ENCODE measurements around the gene PVR.

The PVR gene

GRCh38 chr19:44645407-44646048 lies 1.8 kb downstream of the PVR start:
- Histone ChIP-seq H4K12ac (ENCODE audit: low read depth, low read length) (no peak overlapping the region), H2BK12ac (ENCODE audit: low read length) (no peak overlapping the region), H2BK5ac (ENCODE audit: low read depth, low read length, poor library complexity) (no peak overlapping the region), H3K4me3 (ENCODE audit: low read depth, low read length) (no peak overlapping the region), H3K4me2 (ENCODE audit: low read length) (no peak overlapping the region), H3K9ac (ENCODE audit: low read length) (no peak overlapping the region), H2BK120ac (ENCODE audit: insufficient read depth, low read length, poor library complexity) (no peak overlapping the region), H2AK5ac (ENCODE audit: low read length) (no peak overlapping the region), H3K14ac (ENCODE audit: low read length) (no peak overlapping the region), H3K18ac (ENCODE audit: low read length) (no peak overlapping the region), H3K79me2 (ENCODE audit: control insufficient read depth, insufficient read depth, low read length, poor library complexity) (peaks cover 6% of the 10 kb centered on the region), H3K79me1 (ENCODE audit: low read length) (peaks cover 10% of the 10 kb centered on the region), H3K4ac (ENCODE audit: low read depth, low read length) (peak overlapping the region; percentile 40), H3K27ac (ENCODE audit: low read depth, low read length) (no peak overlapping the region), H3K36me3 (ENCODE audit: control insufficient read depth in 1 of 2, insufficient read depth in 2 of 2, low read length in 2 of 2) (peaks cover 30 to 31% of the 10 kb centered on the region in 2 experiments), H3K27me3 (ENCODE audit: insufficient read depth, low read length) (no peaks in the 10 kb centered on the region), H4K91ac (ENCODE audit: low read depth, low read length) (no peak overlapping the region), H2AFZ (ENCODE audit: insufficient read depth, low read length, poor library complexity) (no peak overlapping the region), H3K4me1 (ENCODE audit: control insufficient read depth in 1 of 2, insufficient read depth in 2 of 2, low read length in 2 of 2) (peaks cover 6 to 8% of the 10 kb centered on the region in 2 experiments), H3K9me3 (ENCODE audit: insufficient read depth, low read depth, low read length) (no peaks in the 10 kb centered on the region), H3K23ac (ENCODE audit: low read length) (no peak overlapping the region), H4K8ac (ENCODE audit: low read depth, low read length) (no peak overlapping the region)
- DNase-seq = peak in 1 of 2 donors; percentile 58
- no CpG with 5 or more reads among the region's 8 CpGs for WGBS (ENCODE audit: extremely low coverage, insufficient coverage, insufficient read length)

DNA sequence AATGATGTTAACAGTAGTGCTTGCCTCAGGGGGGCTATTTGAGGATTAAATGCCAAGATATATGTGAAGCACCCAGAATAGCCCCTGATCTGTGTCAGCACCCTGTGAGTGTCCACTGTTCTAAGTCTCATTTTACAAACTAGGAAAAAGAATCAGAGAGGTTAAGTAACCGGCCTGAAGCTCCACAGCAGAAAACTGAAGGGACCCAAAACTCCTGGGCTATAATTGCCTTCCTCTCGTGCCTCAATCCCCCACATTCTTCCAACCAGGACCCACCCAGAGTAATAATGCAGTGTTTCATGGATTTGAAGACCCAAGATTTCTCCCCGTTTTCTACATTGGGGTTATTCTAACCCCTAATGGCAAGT lies 2.3 kb downstream of the PVR start:
- no peak for DNase-seq
- Histone ChIP-seq H3K27ac (ENCODE audit: low read depth, low read length) (no peak overlapping the region), H3K4me1 (ENCODE audit: control insufficient read depth in 1 of 2, insufficient read depth in 2 of 2, low read length in 2 of 2) (peaks cover 6 to 8% of the 10 kb centered on the region in 2 experiments), H3K4me3 (ENCODE audit: low read depth, low read length) (no peak overlapping the region), H4K12ac (ENCODE audit: low read depth, low read length) (no peak overlapping the region), H3K18ac (ENCODE audit: low read length) (no peak overlapping the region), H2BK120ac (ENCODE audit: insufficient read depth, low read length, poor library complexity) (no peak overlapping the region), H3K14ac (ENCODE audit: low read length) (no peak overlapping the region), H3K4me2 (ENCODE audit: low read length) (no peak overlapping the region), H2AFZ (ENCODE audit: insufficient read depth, low read length, poor library complexity) (no peak overlapping the region), H2BK5ac (ENCODE audit: low read depth, low read length, poor library complexity) (no peak overlapping the region), H3K23ac (ENCODE audit: low read length) (no peak overlapping the region), H3K36me3 (ENCODE audit: control insufficient read depth in 1 of 2, insufficient read depth in 2 of 2, low read length in 2 of 2) (peaks cover 35 to 36% of the 10 kb centered on the region in 2 experiments), H2BK12ac (ENCODE audit: low read length) (no peak overlapping the region), H2AK5ac (ENCODE audit: low read length) (no peak overlapping the region), H3K4ac (ENCODE audit: low read depth, low read length) (no peak overlapping the region), H3K27me3 (ENCODE audit: insufficient read depth, low read length) (no peaks in the 10 kb centered on the region), H3K79me1 (ENCODE audit: low read length) (peaks cover 10% of the 10 kb centered on the region), H4K91ac (ENCODE audit: low read depth, low read length) (no peak overlapping the region), H3K79me2 (ENCODE audit: control insufficient read depth, insufficient read depth, low read length, poor library complexity) (peaks cover 6% of the 10 kb centered on the region), H3K9me3 (ENCODE audit: insufficient read depth, low read depth, low read length) (no peaks in the 10 kb centered on the region), H4K8ac (ENCODE audit: low read depth, low read length) (no peak overlapping the region), H3K9ac (ENCODE audit: low read length) (no peak overlapping the region)
- no CpG with 5 or more reads among the region's 3 CpGs for WGBS (ENCODE audit: extremely low coverage, insufficient coverage, insufficient read length)

DNA sequence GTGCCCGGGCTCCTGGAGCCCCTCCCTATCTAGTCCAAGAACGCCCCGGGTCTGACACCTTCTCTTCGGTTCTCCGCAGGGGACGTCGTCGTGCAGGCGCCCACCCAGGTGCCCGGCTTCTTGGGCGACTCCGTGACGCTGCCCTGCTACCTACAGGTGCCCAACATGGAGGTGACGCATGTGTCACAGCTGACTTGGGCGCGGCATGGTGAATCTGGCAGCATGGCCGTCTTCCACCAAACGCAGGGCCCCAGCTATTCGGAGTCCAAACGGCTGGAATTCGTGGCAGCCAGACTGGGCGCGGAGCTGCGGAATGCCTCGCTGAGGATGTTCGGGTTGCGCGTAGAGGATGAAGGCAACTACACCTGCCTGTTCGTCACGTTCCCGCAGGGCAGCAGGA lies 3.4 kb downstream of the PVR start:
- H2BK12ac ChIP-seq (ENCODE audit: low read length) = no peak overlapping the region
- H3K79me2 ChIP-seq (ENCODE audit: control insufficient read depth, insufficient read depth, low read length, poor library complexity) = peaks cover 6% of the 10 kb centered on the region
- H2AK5ac ChIP-seq (ENCODE audit: low read length) = no peak overlapping the region
- no peaks in the 10 kb centered on the region for H3K27me3 ChIP-seq (ENCODE audit: insufficient read depth, low read length)
- no peaks in the 10 kb centered on the region for H3K9me3 ChIP-seq (ENCODE audit: insufficient read depth, low read depth, low read length)
- no peak overlapping the region for H3K4me2 ChIP-seq (ENCODE audit: low read length)
- no peak overlapping the region for H3K4me3 ChIP-seq (ENCODE audit: low read depth, low read length)
- H3K4me1 ChIP-seq (ENCODE audit: control insufficient read depth in 1 of 2, insufficient read depth in 2 of 2, low read length in 2 of 2) = peaks cover 6 to 8% of the 10 kb centered on the region in 2 experiments
- H2BK120ac ChIP-seq (ENCODE audit: insufficient read depth, low read length, poor library complexity) = no peak overlapping the region
- H4K91ac ChIP-seq (ENCODE audit: low read depth, low read length) = no peak overlapping the region
- H3K36me3 ChIP-seq (ENCODE audit: control insufficient read depth in 1 of 2, insufficient read depth in 2 of 2, low read length in 2 of 2) = peaks cover 42 to 43% of the 10 kb centered on the region in 2 experiments
- H3K79me1 ChIP-seq (ENCODE audit: low read length) = peaks cover 10% of the 10 kb centered on the region
- H4K8ac ChIP-seq (ENCODE audit: low read depth, low read length) = no peak overlapping the region
- DNase-seq = peak; percentile 85 to 87
- H3K9ac ChIP-seq (ENCODE audit: low read length) = no peak overlapping the region
- no peak overlapping the region for H2BK5ac ChIP-seq (ENCODE audit: low read depth, low read length, poor library complexity)
- no CpG with 5 or more reads among the region's 31 CpGs for WGBS (ENCODE audit: extremely low coverage, insufficient coverage, insufficient read length)
- no peak overlapping the region for H3K14ac ChIP-seq (ENCODE audit: low read length)
- H4K12ac ChIP-seq (ENCODE audit: low read depth, low read length) = no peak overlapping the region
- peak overlapping the region; percentile 12 for H2AFZ ChIP-seq (ENCODE audit: insufficient read depth, low read length, poor library complexity)
- H3K23ac ChIP-seq (ENCODE audit: low read length) = no peak overlapping the region
- H3K18ac ChIP-seq (ENCODE audit: low read length) = no peak overlapping the region
- H3K4ac ChIP-seq (ENCODE audit: low read depth, low read length) = no peak overlapping the region
- H3K27ac ChIP-seq (ENCODE audit: low read depth, low read length) = no peak overlapping the region

- Histone ChIP-seq H3K23ac (ENCODE audit: low read length) (no peak overlapping the region), H2BK5ac (ENCODE audit: low read depth, low read length, poor library complexity) (no peak overlapping the region)
Observed at GRCh38 chr19:44648631-44649251, 5.0 kb downstream of the PVR start.

More at GRCh38 chr19:44648631-44649251, 5.0 kb downstream of the PVR start:
- no peak overlapping the region for H4K91ac ChIP-seq (ENCODE audit: low read depth, low read length)
- WGBS (ENCODE audit: extremely low coverage, insufficient coverage, insufficient read length) = 100% methylated on average over 1 of the region's 3 CpGs
- no peak overlapping the region for H3K9ac ChIP-seq (ENCODE audit: low read length)
- no peak overlapping the region for H2BK120ac ChIP-seq (ENCODE audit: insufficient read depth, low read length, poor library complexity)
- no peak overlapping the region for H3K18ac ChIP-seq (ENCODE audit: low read length)
- peak in 1 of 2 donors; percentile 73 for DNase-seq
- H4K12ac ChIP-seq (ENCODE audit: low read depth, low read length) = no peak overlapping the region
- no peak overlapping the region for H3K4me3 ChIP-seq (ENCODE audit: low read depth, low read length)
- H3K14ac ChIP-seq (ENCODE audit: low read length) = no peak overlapping the region
- no peaks in the 10 kb centered on the region for H3K27me3 ChIP-seq (ENCODE audit: insufficient read depth, low read length)
- H3K79me1 ChIP-seq (ENCODE audit: low read length) = peaks cover 6% of the 10 kb centered on the region
- no peak overlapping the region for H3K4me2 ChIP-seq (ENCODE audit: low read length)
- no peaks in the 10 kb centered on the region for H3K9me3 ChIP-seq (ENCODE audit: insufficient read depth, low read depth, low read length)
- H4K8ac ChIP-seq (ENCODE audit: low read depth, low read length) = no peak overlapping the region
- H2BK12ac ChIP-seq (ENCODE audit: low read length) = no peak overlapping the region
- no peak overlapping the region for H3K27ac ChIP-seq (ENCODE audit: low read depth, low read length)
- no peak overlapping the region for H3K4ac ChIP-seq (ENCODE audit: low read depth, low read length)
- H3K79me2 ChIP-seq (ENCODE audit: control insufficient read depth, insufficient read depth, low read length, poor library complexity) = peaks cover 3% of the 10 kb centered on the region
- peaks cover 55 to 57% of the 10 kb centered on the region in 2 experiments for H3K36me3 ChIP-seq (ENCODE audit: control insufficient read depth in 1 of 2, insufficient read depth in 2 of 2, low read length in 2 of 2)
- peaks cover 2 to 4% of the 10 kb centered on the region in 2 experiments for H3K4me1 ChIP-seq (ENCODE audit: control insufficient read depth in 1 of 2, insufficient read depth in 2 of 2, low read length in 2 of 2)
- no peak overlapping the region for H2AFZ ChIP-seq (ENCODE audit: insufficient read depth, low read length, poor library complexity)
- no peak overlapping the region for H2AK5ac ChIP-seq (ENCODE audit: low read length)

Measured in trophoblast cell (in vitro differentiated cells and primary cell).